Mesothelial cell of epicardium (in vitro differentiated cells): Measurements from ENCODE around the gene NAALAD2. TPM values are rescaled to one million over a fixed set of nuclear protein-coding genes. Genes with fewer than 3 reads are reported as not detected.
"Not testable (repeated sequence)": the region's sequence is repeated elsewhere in the genome, so short reads cannot be mapped to it uniquely, and the experiment has no call there.

Source experiments
- DNase-seq, 2 experiments: peaks; one replicate each; pipeline ENCODE4 v3.0.0; 2021; ENCODE audit warnings: low spot score in 2 of 2; ENCODE audit not compliant: unreplicated experiment in 2 of 2
- H3K27ac Mint-ChIP-seq: 2 replicates; pipeline ENCODE4 v1.8.0; 2021; ENCODE audit warnings: mixed read lengths
- H3K27me3 Mint-ChIP-seq: 2 replicates; pipeline ENCODE4 v1.8.0; 2021; ENCODE audit warnings: low read depth, mixed read lengths
- H3K36me3 Mint-ChIP-seq: 2 replicates; pipeline ENCODE4 v1.8.0; 2021; ENCODE audit warnings: mixed read lengths
- H3K4me1 Mint-ChIP-seq: 2 replicates; pipeline ENCODE4 v1.8.0; 2021; ENCODE audit warnings: mixed read lengths
- H3K4me3 Mint-ChIP-seq: 2 replicates; pipeline ENCODE4 v1.8.0; 2021; ENCODE audit warnings: mild to moderate bottlenecking, moderate library complexity, mixed read lengths
- H3K9me3 Mint-ChIP-seq: 2 replicates; pipeline ENCODE4 v1.8.0; 2021; ENCODE audit warnings: mixed read lengths
- total RNA-seq: library from RNA; stranded (reverse); gene quantifications from 3 replicates; pipeline ENCODE4 v1.2.1, GENCODE V29; 2021
- TF ChIP-seq, protein P1 (sequence below): fragments of 200-600 bp; sonication (generic); IDR thresholded peaks from one replicate; pipeline ENCODE4 v1.5.0; 2021; ENCODE audit warnings: antibody characterized with exemption; ENCODE audit not compliant: unreplicated experiment

NAALAD2 gene
- total RNA-seq, 1 donor from 2014 or later: 39.5 TPM

- no peaks in the 10 kb centered on the region for H3K27me3 Mint-ChIP-seq
- no peaks in the 10 kb centered on the region for H3K9me3 Mint-ChIP-seq
- H3K4me3 Mint-ChIP-seq: no peak overlapping the region
- no peak for DNase-seq
- no peak overlapping the region for H3K27ac Mint-ChIP-seq
- TF ChIP-seq, protein P1, sequence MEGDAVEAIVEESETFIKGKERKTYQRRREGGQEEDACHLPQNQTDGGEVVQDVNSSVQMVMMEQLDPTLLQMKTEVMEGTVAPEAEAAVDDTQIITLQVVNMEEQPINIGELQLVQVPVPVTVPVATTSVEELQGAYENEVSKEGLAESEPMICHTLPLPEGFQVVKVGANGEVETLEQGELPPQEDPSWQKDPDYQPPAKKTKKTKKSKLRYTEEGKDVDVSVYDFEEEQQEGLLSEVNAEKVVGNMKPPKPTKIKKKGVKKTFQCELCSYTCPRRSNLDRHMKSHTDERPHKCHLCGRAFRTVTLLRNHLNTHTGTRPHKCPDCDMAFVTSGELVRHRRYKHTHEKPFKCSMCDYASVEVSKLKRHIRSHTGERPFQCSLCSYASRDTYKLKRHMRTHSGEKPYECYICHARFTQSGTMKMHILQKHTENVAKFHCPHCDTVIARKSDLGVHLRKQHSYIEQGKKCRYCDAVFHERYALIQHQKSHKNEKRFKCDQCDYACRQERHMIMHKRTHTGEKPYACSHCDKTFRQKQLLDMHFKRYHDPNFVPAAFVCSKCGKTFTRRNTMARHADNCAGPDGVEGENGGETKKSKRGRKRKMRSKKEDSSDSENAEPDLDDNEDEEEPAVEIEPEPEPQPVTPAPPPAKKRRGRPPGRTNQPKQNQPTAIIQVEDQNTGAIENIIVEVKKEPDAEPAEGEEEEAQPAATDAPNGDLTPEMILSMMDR: peak; percentile 58
- H3K4me1 Mint-ChIP-seq: no peaks in the 10 kb centered on the region
- peaks cover 12% of the 10 kb centered on the region for H3K36me3 Mint-ChIP-seq
Measured at GRCh38 chr11:90148900-90149299, 14.4 kb downstream of the NAALAD2 start.

DNA sequence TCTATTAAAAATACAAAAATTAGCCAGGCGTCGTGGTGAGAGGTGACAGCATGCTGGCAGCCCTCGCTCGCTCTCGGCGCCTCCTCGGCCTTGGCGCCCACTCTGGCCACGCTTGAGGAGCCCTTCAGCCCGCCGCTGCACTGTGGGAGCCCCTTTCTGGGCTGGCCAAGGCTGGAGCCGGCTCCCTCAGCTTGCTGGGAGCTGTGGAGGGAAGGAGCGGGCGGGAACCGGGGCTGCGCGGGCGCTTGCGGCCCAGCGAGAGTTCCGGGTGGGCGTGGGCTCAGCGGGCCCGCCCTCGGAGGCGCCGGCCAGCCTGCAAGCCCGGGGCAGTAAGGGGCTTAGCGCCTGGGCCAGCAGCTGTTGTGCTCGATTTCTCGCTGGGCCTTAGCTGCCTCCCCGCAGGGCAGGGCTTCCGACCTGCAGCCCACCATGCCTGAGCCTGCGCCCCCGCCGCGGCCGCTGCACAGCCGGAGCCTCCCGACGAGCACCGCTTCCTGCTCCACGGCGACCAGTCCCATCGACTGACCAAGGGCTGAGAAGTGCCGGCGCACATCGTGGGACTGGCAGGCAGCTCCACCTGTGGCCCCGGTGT, 32.6 kb downstream of the NAALAD2 start:
- not testable (repeated sequence) for H3K9me3 Mint-ChIP-seq, H3K27me3 Mint-ChIP-seq, H3K27ac Mint-ChIP-seq, DNase-seq, H3K4me3 Mint-ChIP-seq
- peaks cover 13% of the 10 kb centered on the region for H3K4me1 Mint-ChIP-seq
- peaks cover 29% of the 10 kb centered on the region for H3K36me3 Mint-ChIP-seq

DNA sequence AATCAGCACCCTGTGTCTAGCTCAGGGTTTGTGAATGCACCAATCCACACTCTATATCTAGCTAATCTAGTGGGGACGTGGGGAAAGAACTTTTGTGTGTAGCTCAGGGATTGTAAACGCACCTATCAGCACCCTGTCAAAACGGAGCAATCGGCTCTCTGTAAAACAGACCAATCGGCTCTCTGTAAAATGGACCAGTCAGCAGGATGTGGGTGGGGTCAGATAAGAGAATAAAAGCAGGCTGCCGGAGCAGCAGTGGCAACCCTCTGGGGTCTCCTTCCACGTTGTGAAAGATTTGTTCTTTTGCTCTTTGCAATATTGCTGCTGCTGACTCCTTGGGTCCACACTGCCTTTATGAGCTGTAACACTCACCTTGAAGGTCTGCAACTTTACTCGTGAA, 33.2 kb downstream of the NAALAD2 start:
- H3K36me3 Mint-ChIP-seq: peaks cover 29% of the 10 kb centered on the region

GRCh38 chr11:90168571-90168970, 34.1 kb downstream of the NAALAD2 start:
- no peak overlapping the region for H3K27ac Mint-ChIP-seq

More for the DNA sequence above, 33.2 kb downstream of the NAALAD2 start:
- not testable (repeated sequence) for H3K27ac Mint-ChIP-seq, H3K9me3 Mint-ChIP-seq, DNase-seq, H3K4me3 Mint-ChIP-seq, H3K27me3 Mint-ChIP-seq
- peaks cover 13% of the 10 kb centered on the region for H3K4me1 Mint-ChIP-seq

GRCh38 chr11:90171359-90171758, 36.9 kb downstream of the NAALAD2 start:
- no peaks in the 10 kb centered on the region for H3K9me3 Mint-ChIP-seq
- H3K4me1 Mint-ChIP-seq: peaks cover 13% of the 10 kb centered on the region
- H3K4me3 Mint-ChIP-seq: no peak overlapping the region
- TF ChIP-seq, protein P1: no peak
- peak overlapping the region; percentile 52 for H3K27ac Mint-ChIP-seq
- DNase-seq: no peak
- H3K36me3 Mint-ChIP-seq: peaks cover 9% of the 10 kb centered on the region
- no peaks in the 10 kb centered on the region for H3K27me3 Mint-ChIP-seq

More at GRCh38 chr11:90168571-90168970, 34.1 kb downstream of the NAALAD2 start:
- Mint-ChIP-seq H3K4me1 (peaks cover 13% of the 10 kb centered on the region), H3K4me3 (no peak overlapping the region), H3K9me3 (peaks cover 6% of the 10 kb centered on the region), H3K36me3 (peaks cover 26% of the 10 kb centered on the region), H3K27me3 (no peaks in the 10 kb centered on the region)
- TF ChIP-seq, protein P1: no peak
- DNase-seq: no peak

DNA sequence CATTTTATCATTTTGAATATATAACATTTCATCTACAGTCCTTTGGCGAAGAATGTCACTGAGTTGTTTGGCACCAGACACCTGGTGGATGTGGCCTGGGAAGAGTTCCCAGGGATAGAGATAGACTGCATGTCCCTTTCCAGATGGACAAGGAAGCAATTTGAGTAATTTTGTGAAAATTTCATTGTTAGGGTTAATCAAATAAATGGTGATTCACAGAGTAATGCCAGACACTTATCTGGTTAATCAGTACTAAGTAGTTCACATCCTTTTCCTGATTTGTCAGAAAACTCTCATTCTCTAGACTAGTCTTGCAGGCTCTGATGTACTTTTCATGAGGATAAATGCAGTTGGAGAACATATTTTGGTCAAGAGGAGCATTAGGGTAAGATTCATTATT, 41.6 kb downstream of the NAALAD2 start:
- H3K4me1 Mint-ChIP-seq: peaks cover 13% of the 10 kb centered on the region
- TF ChIP-seq, protein P1: no peak

GRCh38 chr11:90178751-90179150, 44.3 kb downstream of the NAALAD2 start:
- Mint-ChIP-seq H3K4me3 (no peak overlapping the region), H3K27ac (no peak overlapping the region), H3K27me3 (no peaks in the 10 kb centered on the region), H3K4me1 (peaks cover 4% of the 10 kb centered on the region), H3K36me3 (peaks cover 19% of the 10 kb centered on the region), H3K9me3 (no peaks in the 10 kb centered on the region)
- TF ChIP-seq, protein P1: no peak
- no peak for DNase-seq

More for the DNA sequence above, 41.6 kb downstream of the NAALAD2 start:
- H3K9me3 Mint-ChIP-seq: no peaks in the 10 kb centered on the region
- peaks cover 15% of the 10 kb centered on the region for H3K36me3 Mint-ChIP-seq
- DNase-seq: no peak
- no peaks in the 10 kb centered on the region for H3K27me3 Mint-ChIP-seq
- no peak overlapping the region for H3K27ac Mint-ChIP-seq
- H3K4me3 Mint-ChIP-seq: no peak overlapping the region
